Measurements from ENCODE around the gene ABCC1. TPM values are rescaled to one million over a fixed set of nuclear protein-coding genes. Genes with fewer than 3 reads are reported as not detected.

Gene ABCC1
- total RNA-seq, 4 donors from 2014 or later, result 12.1 to 39.2 (median 18.6) TPM

DNA sequence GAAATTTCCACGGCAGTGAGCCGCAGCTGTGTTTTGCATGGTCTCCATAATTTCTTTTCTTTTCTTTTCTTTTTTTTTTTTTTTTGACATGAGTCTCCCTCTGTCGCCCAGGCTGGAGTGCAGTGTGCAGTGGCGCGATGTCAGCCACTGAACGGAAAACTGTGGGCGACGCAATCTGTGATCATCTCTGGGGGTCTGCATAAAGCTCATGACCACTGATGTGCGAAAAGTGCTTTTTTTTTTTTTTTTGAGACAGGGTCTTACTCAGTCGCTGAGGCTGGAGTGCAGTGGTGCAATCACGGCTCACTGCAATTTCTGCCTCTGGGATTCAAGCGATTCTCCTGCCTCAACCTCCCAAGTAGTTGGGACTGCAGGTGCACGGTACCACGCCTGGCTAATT, 156.2 kb downstream of the ABCC1 start:
- H3K27ac ChIP-seq, result no peak overlapping the region
- intact Hi-C loops (cut with DNase I; ENCODE audit: low total_unique reads), result no loop called here
- no peaks in the 10 kb centered on the region for H3K27me3 ChIP-seq
- H3K36me3 ChIP-seq, result no peaks in the 10 kb centered on the region
- no peaks in the 10 kb centered on the region for H3K9me3 ChIP-seq
- no peaks in the 10 kb centered on the region for H3K4me1 ChIP-seq
- TF ChIP-seq, protein P1, sequence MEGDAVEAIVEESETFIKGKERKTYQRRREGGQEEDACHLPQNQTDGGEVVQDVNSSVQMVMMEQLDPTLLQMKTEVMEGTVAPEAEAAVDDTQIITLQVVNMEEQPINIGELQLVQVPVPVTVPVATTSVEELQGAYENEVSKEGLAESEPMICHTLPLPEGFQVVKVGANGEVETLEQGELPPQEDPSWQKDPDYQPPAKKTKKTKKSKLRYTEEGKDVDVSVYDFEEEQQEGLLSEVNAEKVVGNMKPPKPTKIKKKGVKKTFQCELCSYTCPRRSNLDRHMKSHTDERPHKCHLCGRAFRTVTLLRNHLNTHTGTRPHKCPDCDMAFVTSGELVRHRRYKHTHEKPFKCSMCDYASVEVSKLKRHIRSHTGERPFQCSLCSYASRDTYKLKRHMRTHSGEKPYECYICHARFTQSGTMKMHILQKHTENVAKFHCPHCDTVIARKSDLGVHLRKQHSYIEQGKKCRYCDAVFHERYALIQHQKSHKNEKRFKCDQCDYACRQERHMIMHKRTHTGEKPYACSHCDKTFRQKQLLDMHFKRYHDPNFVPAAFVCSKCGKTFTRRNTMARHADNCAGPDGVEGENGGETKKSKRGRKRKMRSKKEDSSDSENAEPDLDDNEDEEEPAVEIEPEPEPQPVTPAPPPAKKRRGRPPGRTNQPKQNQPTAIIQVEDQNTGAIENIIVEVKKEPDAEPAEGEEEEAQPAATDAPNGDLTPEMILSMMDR (IDR thresholded peaks at IDR 0.05), result no peak
- no peak for TF ChIP-seq POLR2A (IDR thresholded peaks at IDR 0.05)
- no peak for DNase-seq
- H3K4me3 ChIP-seq, result no peak overlapping the region

DNA sequence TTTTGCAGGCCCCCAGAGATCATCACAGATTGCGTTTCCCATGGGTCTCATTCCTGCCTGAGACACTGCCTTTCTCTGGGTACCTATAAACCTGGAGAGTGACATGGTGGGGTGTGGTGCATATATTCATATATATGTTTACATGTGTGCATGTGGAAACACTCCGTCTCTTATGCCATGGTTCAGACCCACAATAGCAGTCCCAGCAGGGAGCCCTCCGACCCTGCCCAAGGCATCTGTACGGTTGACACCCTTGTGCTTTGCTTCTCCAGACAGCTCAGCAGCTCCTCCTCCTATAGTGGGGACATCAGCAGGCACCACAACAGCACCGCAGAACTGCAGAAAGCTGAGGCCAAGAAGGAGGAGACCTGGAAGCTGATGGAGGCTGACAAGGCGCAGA, 157.1 kb downstream of the ABCC1 start:
- DNase-seq, result no peak
- intact Hi-C loops (cut with DNase I; ENCODE audit: low total_unique reads), result no loop called here
- H3K27ac ChIP-seq, result no peak overlapping the region

GRCh38 chr16:16107839-16108238, 158.4 kb downstream of the ABCC1 start:
- Histone ChIP-seq H3K4me1 (no peaks in the 10 kb centered on the region), H3K27ac (no peak overlapping the region)
- intact Hi-C loops (cut with DNase I; ENCODE audit: low total_unique reads), result no loop called here

More for the DNA sequence above, 157.1 kb downstream of the ABCC1 start:
- no peaks in the 10 kb centered on the region for H3K36me3 ChIP-seq
- H3K4me3 ChIP-seq, result no peak overlapping the region
- H3K4me1 ChIP-seq, result no peaks in the 10 kb centered on the region
- H3K9me3 ChIP-seq, result no peaks in the 10 kb centered on the region
- no peaks in the 10 kb centered on the region for H3K27me3 ChIP-seq
- TF ChIP-seq, protein P1 (IDR thresholded peaks at IDR 0.05), result no peak
- no peak for TF ChIP-seq POLR2A (IDR thresholded peaks at IDR 0.05)

GRCh38 chr16:16108759-16109158, 159.3 kb downstream of the ABCC1 start:
- Histone ChIP-seq H3K9me3 (no peaks in the 10 kb centered on the region), H3K36me3 (no peaks in the 10 kb centered on the region), H3K4me3 (no peak overlapping the region), H3K4me1 (no peaks in the 10 kb centered on the region), H3K27ac (no peak overlapping the region), H3K27me3 (no peaks in the 10 kb centered on the region)
- intact Hi-C loops (cut with DNase I; ENCODE audit: low total_unique reads), result no loop called here
- no peak for DNase-seq
- TF ChIP-seq, protein P1 (IDR thresholded peaks at IDR 0.05), result no peak
- no peak for TF ChIP-seq POLR2A (IDR thresholded peaks at IDR 0.05)

More at GRCh38 chr16:16107839-16108238, 158.4 kb downstream of the ABCC1 start:
- no peak for DNase-seq
- Histone ChIP-seq H3K4me3 (no peak overlapping the region), H3K27me3 (no peaks in the 10 kb centered on the region), H3K9me3 (no peaks in the 10 kb centered on the region), H3K36me3 (no peaks in the 10 kb centered on the region)
- TF ChIP-seq POLR2A (IDR thresholded peaks at IDR 0.05), result no peak
- TF ChIP-seq, protein P1 (IDR thresholded peaks at IDR 0.05), result no peak

GRCh38 chr16:16109453-16110110, 160.2 kb downstream of the ABCC1 start:
- no peak overlapping the region for H3K27ac ChIP-seq
- intact Hi-C loops (cut with DNase I; ENCODE audit: low total_unique reads), result no loop called here
- no peaks in the 10 kb centered on the region for H3K36me3 ChIP-seq
- H3K4me1 ChIP-seq, result no peaks in the 10 kb centered on the region
- no peak for TF ChIP-seq POLR2A (IDR thresholded peaks at IDR 0.05)
- TF ChIP-seq, protein P1 (IDR thresholded peaks at IDR 0.05), result no peak
- no peaks in the 10 kb centered on the region for H3K27me3 ChIP-seq
- DNase-seq, result no peak
- no peaks in the 10 kb centered on the region for H3K9me3 ChIP-seq
- no peak overlapping the region for H3K4me3 ChIP-seq
